ENCODE data around the gene TEX51.

Gene TEX51

GRCh38 chr2:126921066-126921465 is 22.4 kb downstream of the TEX51 start:
- POLR2A ChIA-PET: no interaction called here
- Histone ChIP-seq H3K27me3 (replicated peaks in 2 of 5; ENCODE audit: control insufficient read depth in 4 of 5, insufficient read depth in 5 of 5, low read length in 4 of 5) (peaks cover 0 to 3% (median 0%) of the 10 kb centered on the region in 5 experiments), H3K27ac (ENCODE audit: insufficient read depth in 1 of 2, low read depth in 1 of 2, low read length in 2 of 2, poor library complexity in 1 of 2, severe bottlenecking in 2 of 2) (no peak overlapping the region), H3K9me3 (ENCODE audit: control extremely low read depth in 1 of 5, control insufficient read depth in 4 of 5, insufficient read depth in 2 of 5, low read depth in 1 of 5, low read length in 4 of 5) (peaks cover 0 to 2% (median 0%) of the 10 kb centered on the region in 5 experiments), H3K36me3 (ENCODE audit: control insufficient read depth in 4 of 4, insufficient read depth in 4 of 4, low read length in 3 of 4) (no peaks in the 10 kb centered on the region), H3K4me1 (ENCODE audit: control extremely low read depth in 1 of 4, control insufficient read depth in 4 of 4, insufficient read depth in 4 of 4, low read length in 3 of 4) (no peaks in the 10 kb centered on the region), H3K4me3 (ENCODE audit: control insufficient read depth in 1 of 7, extremely low read depth in 1 of 7, insufficient read depth in 4 of 7, low read depth in 2 of 7, low read length in 6 of 7) (no peak overlapping the region)
- CTCF ChIA-PET: no interaction called here
- 88% methylated on average over 1 of the region's 1 CpG for WGBS (ENCODE audit: insufficient coverage)
- DNase-seq: no peak

GRCh38 chr2:126930970-126931590 is 32.4 kb downstream of the TEX51 start:
- no peaks in the 10 kb centered on the region for H3K4me1 ChIP-seq (ENCODE audit: control extremely low read depth in 1 of 4, control insufficient read depth in 4 of 4, insufficient read depth in 4 of 4, low read length in 3 of 4)
- CTCF ChIA-PET: no interaction called here
- POLR2A ChIA-PET: no interaction called here
- DNase-seq: no peak
- WGBS (ENCODE audit: insufficient coverage): 89% methylated on average over 4 of the region's 5 CpGs
- H3K27ac ChIP-seq (ENCODE audit: insufficient read depth in 1 of 2, low read depth in 1 of 2, low read length in 2 of 2, poor library complexity in 1 of 2, severe bottlenecking in 2 of 2): no peak overlapping the region
- peaks cover 0 to 12% (median 1%) of the 10 kb centered on the region in 5 experiments for H3K9me3 ChIP-seq (ENCODE audit: control extremely low read depth in 1 of 5, control insufficient read depth in 4 of 5, insufficient read depth in 2 of 5, low read depth in 1 of 5, low read length in 4 of 5)
- H3K36me3 ChIP-seq (ENCODE audit: control insufficient read depth in 4 of 4, insufficient read depth in 4 of 4, low read length in 3 of 4): no peaks in the 10 kb centered on the region
- no peak overlapping the region for H3K4me3 ChIP-seq (ENCODE audit: control insufficient read depth in 1 of 7, extremely low read depth in 1 of 7, insufficient read depth in 4 of 7, low read depth in 2 of 7, low read length in 6 of 7)
- peaks cover 0 to 2% (median 0%) of the 10 kb centered on the region in 5 experiments for H3K27me3 ChIP-seq (replicated peaks in 2 of 5; ENCODE audit: control insufficient read depth in 4 of 5, insufficient read depth in 5 of 5, low read length in 4 of 5)

GRCh38 chr2:126932529-126932928 is 33.8 kb downstream of the TEX51 start:
- ChIA-PET POLR2A (no interaction called here), CTCF (no interaction called here)
- Histone ChIP-seq H3K36me3 (ENCODE audit: control insufficient read depth in 4 of 4, insufficient read depth in 4 of 4, low read length in 3 of 4) (no peaks in the 10 kb centered on the region), H3K4me3 (ENCODE audit: control insufficient read depth in 1 of 7, extremely low read depth in 1 of 7, insufficient read depth in 4 of 7, low read depth in 2 of 7, low read length in 6 of 7) (no peak overlapping the region), H3K27me3 (replicated peaks in 2 of 5; ENCODE audit: control insufficient read depth in 4 of 5, insufficient read depth in 5 of 5, low read length in 4 of 5) (peaks cover 0 to 4% (median 0%) of the 10 kb centered on the region in 5 experiments), H3K4me1 (ENCODE audit: control extremely low read depth in 1 of 4, control insufficient read depth in 4 of 4, insufficient read depth in 4 of 4, low read length in 3 of 4) (no peaks in the 10 kb centered on the region), H3K9me3 (ENCODE audit: control extremely low read depth in 1 of 5, control insufficient read depth in 4 of 5, insufficient read depth in 2 of 5, low read depth in 1 of 5, low read length in 4 of 5) (peaks cover 0 to 12% (median 1%) of the 10 kb centered on the region in 5 experiments), H3K27ac (ENCODE audit: insufficient read depth in 1 of 2, low read depth in 1 of 2, low read length in 2 of 2, poor library complexity in 1 of 2, severe bottlenecking in 2 of 2) (no peak overlapping the region)
- WGBS (ENCODE audit: insufficient coverage): 100% methylated on average over 1 of the region's 4 CpGs
- no peak for DNase-seq

GRCh38 chr2:126932966-126933710 is 34.4 kb downstream of the TEX51 start:
- Histone ChIP-seq H3K27me3 (replicated peaks in 2 of 5; ENCODE audit: control insufficient read depth in 4 of 5, insufficient read depth in 5 of 5, low read length in 4 of 5) (peaks cover 0 to 4% (median 0%) of the 10 kb centered on the region in 5 experiments), H3K9me3 (ENCODE audit: control extremely low read depth in 1 of 5, control insufficient read depth in 4 of 5, insufficient read depth in 2 of 5, low read depth in 1 of 5, low read length in 4 of 5) (peaks cover 0 to 12% (median 1%) of the 10 kb centered on the region in 5 experiments), H3K4me3 (ENCODE audit: control insufficient read depth in 1 of 7, extremely low read depth in 1 of 7, insufficient read depth in 4 of 7, low read depth in 2 of 7, low read length in 6 of 7) (no peak overlapping the region), H3K36me3 (ENCODE audit: control insufficient read depth in 4 of 4, insufficient read depth in 4 of 4, low read length in 3 of 4) (no peaks in the 10 kb centered on the region), H3K4me1 (ENCODE audit: control extremely low read depth in 1 of 4, control insufficient read depth in 4 of 4, insufficient read depth in 4 of 4, low read length in 3 of 4) (no peaks in the 10 kb centered on the region), H3K27ac (ENCODE audit: insufficient read depth in 1 of 2, low read depth in 1 of 2, low read length in 2 of 2, poor library complexity in 1 of 2, severe bottlenecking in 2 of 2) (no peak overlapping the region)
- POLR2A ChIA-PET: no interaction called here
- CTCF ChIA-PET: no interaction called here
- no peak for DNase-seq
- WGBS (ENCODE audit: insufficient coverage): 73% methylated on average over 6 of the region's 14 CpGs

- WGBS (ENCODE audit: insufficient coverage): 91% methylated on average over 4 of the region's 4 CpGs
- no peaks in the 10 kb centered on the region for H3K4me1 ChIP-seq (ENCODE audit: control extremely low read depth in 1 of 4, control insufficient read depth in 4 of 4, insufficient read depth in 4 of 4, low read length in 3 of 4)
- CTCF ChIA-PET: no interaction called here
- H3K36me3 ChIP-seq (ENCODE audit: control insufficient read depth in 4 of 4, insufficient read depth in 4 of 4, low read length in 3 of 4): no peaks in the 10 kb centered on the region
- DNase-seq: no peak
- POLR2A ChIA-PET: no interaction called here
- peaks cover 0 to 4% (median 0%) of the 10 kb centered on the region in 5 experiments for H3K27me3 ChIP-seq (replicated peaks in 2 of 5; ENCODE audit: control insufficient read depth in 4 of 5, insufficient read depth in 5 of 5, low read length in 4 of 5)
- peaks cover 0 to 12% (median 1%) of the 10 kb centered on the region in 5 experiments for H3K9me3 ChIP-seq (ENCODE audit: control extremely low read depth in 1 of 5, control insufficient read depth in 4 of 5, insufficient read depth in 2 of 5, low read depth in 1 of 5, low read length in 4 of 5)
- no peak overlapping the region for H3K4me3 ChIP-seq (ENCODE audit: control insufficient read depth in 1 of 7, extremely low read depth in 1 of 7, insufficient read depth in 4 of 7, low read depth in 2 of 7, low read length in 6 of 7)
- no peak overlapping the region for H3K27ac ChIP-seq (ENCODE audit: insufficient read depth in 1 of 2, low read depth in 1 of 2, low read length in 2 of 2, poor library complexity in 1 of 2, severe bottlenecking in 2 of 2)
These were observed 35.0 kb downstream of the TEX51 start for GRCh38 chr2:126933711-126934091.

- H3K27ac ChIP-seq (ENCODE audit: insufficient read depth in 1 of 2, low read depth in 1 of 2, low read length in 2 of 2, poor library complexity in 1 of 2, severe bottlenecking in 2 of 2): no peak overlapping the region
- WGBS (ENCODE audit: insufficient coverage): 90% methylated on average over 5 of the region's 6 CpGs
- CTCF ChIA-PET: no interaction called here
These were observed 36.1 kb downstream of the TEX51 start for GRCh38 chr2:126934809-126935208.

GRCh38 chr2:126935774-126936173 is 37.1 kb downstream of the TEX51 start:
- Histone ChIP-seq H3K4me3 (ENCODE audit: control insufficient read depth in 1 of 7, extremely low read depth in 1 of 7, insufficient read depth in 4 of 7, low read depth in 2 of 7, low read length in 6 of 7) (no peak overlapping the region), H3K27ac (ENCODE audit: insufficient read depth in 1 of 2, low read depth in 1 of 2, low read length in 2 of 2, poor library complexity in 1 of 2, severe bottlenecking in 2 of 2) (no peak overlapping the region), H3K27me3 (replicated peaks in 2 of 5; ENCODE audit: control insufficient read depth in 4 of 5, insufficient read depth in 5 of 5, low read length in 4 of 5) (peaks cover 0 to 4% (median 0%) of the 10 kb centered on the region in 5 experiments), H3K36me3 (ENCODE audit: control insufficient read depth in 4 of 4, insufficient read depth in 4 of 4, low read length in 3 of 4) (no peaks in the 10 kb centered on the region), H3K4me1 (ENCODE audit: control extremely low read depth in 1 of 4, control insufficient read depth in 4 of 4, insufficient read depth in 4 of 4, low read length in 3 of 4) (no peaks in the 10 kb centered on the region), H3K9me3 (ENCODE audit: control extremely low read depth in 1 of 5, control insufficient read depth in 4 of 5, insufficient read depth in 2 of 5, low read depth in 1 of 5, low read length in 4 of 5) (peaks cover 0 to 5% (median 0%) of the 10 kb centered on the region in 5 experiments)
- DNase-seq: no peak
- POLR2A ChIA-PET: no interaction called here
- 82% methylated on average over 3 of the region's 5 CpGs for WGBS (ENCODE audit: insufficient coverage)
- CTCF ChIA-PET: no interaction called here

More at GRCh38 chr2:126934809-126935208, 36.1 kb downstream of the TEX51 start:
- Histone ChIP-seq H3K9me3 (ENCODE audit: control extremely low read depth in 1 of 5, control insufficient read depth in 4 of 5, insufficient read depth in 2 of 5, low read depth in 1 of 5, low read length in 4 of 5) (peaks cover 0 to 9% (median 1%) of the 10 kb centered on the region in 5 experiments), H3K4me3 (ENCODE audit: control insufficient read depth in 1 of 7, extremely low read depth in 1 of 7, insufficient read depth in 4 of 7, low read depth in 2 of 7, low read length in 6 of 7) (no peak overlapping the region), H3K4me1 (ENCODE audit: control extremely low read depth in 1 of 4, control insufficient read depth in 4 of 4, insufficient read depth in 4 of 4, low read length in 3 of 4) (no peaks in the 10 kb centered on the region), H3K27me3 (replicated peaks in 2 of 5; ENCODE audit: control insufficient read depth in 4 of 5, insufficient read depth in 5 of 5, low read length in 4 of 5) (peaks cover 0 to 4% (median 0%) of the 10 kb centered on the region in 5 experiments), H3K36me3 (ENCODE audit: control insufficient read depth in 4 of 4, insufficient read depth in 4 of 4, low read length in 3 of 4) (no peaks in the 10 kb centered on the region)
- POLR2A ChIA-PET: no interaction called here
- no peak for DNase-seq

All from common myeloid progenitor, CD34-positive (primary cell).